HG03457 (cell line): ENCODE results near the gene HOXD10.

Source experiments
- ATAC-seq: cut with Tn5 transposase; IDR thresholded peaks from one replicate; pipeline ENCODE4 v1.9.1; 2021; ENCODE audit warnings: moderate number of reproducible peaks; ENCODE audit not compliant: unreplicated experiment

Gene HOXD10

GRCh38 chr2:176106581-176107539, 9.7 kb upstream of the HOXD10 start, which contains the start of gene HOXD11:
Gene HOXD11, plus strand, starts transcription at chr2:176107280. Its CDS starts 76 bp downstream, at chr2:176107356.
- no peak for ATAC-seq

GRCh38 chr2:176107731-176108181, 8.8 kb upstream of the HOXD10 start:
- ATAC-seq, result no peak

- ATAC-seq, result no peak
Observed at GRCh38 chr2:176109192-176109901, 7.2 kb upstream of the HOXD10 start.

- no peak for ATAC-seq
Observed at GRCh38 chr2:176109946-176110345, 6.6 kb upstream of the HOXD10 start.

- ATAC-seq, result no peak
Observed at GRCh38 chr2:176110415-176111308, 5.9 kb upstream of the HOXD10 start.

- no peak for ATAC-seq
Observed at GRCh38 chr2:176111309-176111663, 5.3 kb upstream of the HOXD10 start.

GRCh38 chr2:176111846-176112374, 4.7 kb upstream of the HOXD10 start:
- no peak for ATAC-seq

GRCh38 chr2:176112375-176113302, 3.9 kb upstream of the HOXD10 start:
- ATAC-seq, result no peak

GRCh38 chr2:176114120-176114929, 2.3 kb upstream of the HOXD10 start:
- ATAC-seq, result no peak

- ATAC-seq, result no peak
Observed at GRCh38 chr2:176114930-176115625, 1.5 kb upstream of the HOXD10 start.

GRCh38 chr2:176117162-176117822, 714 bp downstream of the HOXD10 start:
- no peak for ATAC-seq

- ATAC-seq, result no peak
Observed at GRCh38 chr2:176117823-176118371, 1.3 kb downstream of the HOXD10 start.

- no peak for ATAC-seq
Observed at GRCh38 chr2:176118601-176119339, 2.2 kb downstream of the HOXD10 start.

GRCh38 chr2:176120364-176121189, 4.0 kb downstream of the HOXD10 start:
- ATAC-seq, result no peak

- no peak for ATAC-seq
Observed at GRCh38 chr2:176121190-176122051, 4.8 kb downstream of the HOXD10 start.
